ENCODE results near the gene KCTD19. TPM values are rescaled to one million over a fixed set of nuclear protein-coding genes. Genes with fewer than 3 reads are reported as not detected.

The KCTD19 gene
- total RNA-seq, 1 experiment from 2014 or later, result not detected

GRCh38 chr16:67299269-67299668, 27.3 kb downstream of the KCTD19 start:
- Histone ChIP-seq H3K4me2 (ENCODE audit: low read depth, low read length, poor library complexity, severe bottlenecking) (no peak overlapping the region), H2AFZ (ENCODE audit: low read length) (no peak overlapping the region), H3K9me3 (ENCODE audit: low read length) (no peaks in the 10 kb centered on the region), H3K4me3 (ENCODE audit: low read length) (no peak overlapping the region), H3K27me3 (ENCODE audit: low read length) (no peaks in the 10 kb centered on the region), H3K9ac (ENCODE audit: low read length) (no peak overlapping the region), H3K4me1 (ENCODE audit: low read length) (no peaks in the 10 kb centered on the region), H3K79me2 (ENCODE audit: low read length) (no peaks in the 10 kb centered on the region), H3K27ac (ENCODE audit: low read length) (no peak overlapping the region), H4K20me1 (ENCODE audit: insufficient read depth, low read depth, low read length) (no peaks in the 10 kb centered on the region), H3K36me3 (ENCODE audit: insufficient read depth, low read length) (no peaks in the 10 kb centered on the region), H3K9me2 (replicated peaks; ENCODE audit: insufficient read depth, low read length) (no peaks in the 10 kb centered on the region)
- DNase-seq, result no peak

DNA sequence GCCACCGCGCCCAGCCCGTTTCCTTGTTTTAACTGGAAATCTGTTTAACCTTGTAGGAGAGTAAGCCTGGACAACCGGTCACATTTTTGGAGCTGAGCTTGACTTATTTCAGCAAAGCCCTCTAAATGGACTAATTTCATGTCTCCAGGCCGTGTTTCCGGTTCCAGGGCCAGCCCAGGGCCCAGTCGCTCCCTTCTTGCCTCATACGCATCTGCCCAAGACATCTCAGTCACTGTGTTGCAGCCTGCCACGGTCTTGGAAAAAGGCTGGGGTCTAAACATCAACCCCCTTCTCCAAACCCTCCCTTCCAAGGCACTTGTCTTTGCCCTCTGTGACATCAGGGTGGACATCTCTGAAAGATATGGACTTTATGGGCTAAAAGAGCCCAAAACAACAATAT, 28.3 kb downstream of the KCTD19 start:
- Histone ChIP-seq H2AFZ (ENCODE audit: low read length) (no peak overlapping the region), H4K20me1 (ENCODE audit: insufficient read depth, low read depth, low read length) (no peaks in the 10 kb centered on the region), H3K4me1 (ENCODE audit: low read length) (no peaks in the 10 kb centered on the region), H3K4me3 (ENCODE audit: low read length) (no peak overlapping the region), H3K9ac (ENCODE audit: low read length) (no peak overlapping the region), H3K79me2 (ENCODE audit: low read length) (no peaks in the 10 kb centered on the region), H3K36me3 (ENCODE audit: insufficient read depth, low read length) (no peaks in the 10 kb centered on the region), H3K9me3 (ENCODE audit: low read length) (no peaks in the 10 kb centered on the region), H3K27ac (ENCODE audit: low read length) (no peak overlapping the region), H3K27me3 (ENCODE audit: low read length) (no peaks in the 10 kb centered on the region; the same call in 1 of the 2 replicates), H3K9me2 (replicated peaks; ENCODE audit: insufficient read depth, low read length) (no peaks in the 10 kb centered on the region), H3K4me2 (ENCODE audit: low read depth, low read length, poor library complexity, severe bottlenecking) (no peak overlapping the region)
- DNase-seq, result no peak

DNA sequence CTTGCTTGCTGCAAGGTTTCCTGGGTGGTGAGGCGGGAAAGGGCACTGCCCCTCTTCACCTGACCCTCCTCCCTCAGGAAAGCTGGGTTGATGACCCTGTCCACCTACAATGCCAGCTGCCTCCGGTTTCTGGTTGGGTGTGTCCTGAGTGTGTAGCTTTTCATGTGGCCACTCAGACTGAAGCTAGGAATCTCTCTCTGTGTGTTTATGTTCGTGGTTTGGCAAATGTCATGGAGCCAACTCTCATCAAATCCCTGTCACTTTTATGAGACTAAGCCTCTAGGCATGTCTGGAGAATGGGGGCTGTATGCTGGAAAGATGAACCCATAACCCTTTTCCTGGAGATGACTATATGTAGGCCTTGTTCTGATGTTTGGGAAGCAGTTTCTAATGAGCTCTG, 30.1 kb downstream of the KCTD19 start:
- Histone ChIP-seq H2AFZ (ENCODE audit: low read length) (no peak overlapping the region), H3K4me1 (ENCODE audit: low read length) (no peaks in the 10 kb centered on the region), H3K4me3 (ENCODE audit: low read length) (no peak overlapping the region), H3K9me3 (ENCODE audit: low read length) (no peaks in the 10 kb centered on the region), H3K27me3 (ENCODE audit: low read length) (no peaks in the 10 kb centered on the region; the same call in 1 of the 2 replicates), H3K36me3 (ENCODE audit: insufficient read depth, low read length) (no peaks in the 10 kb centered on the region), H3K27ac (ENCODE audit: low read length) (no peak overlapping the region), H4K20me1 (ENCODE audit: insufficient read depth, low read depth, low read length) (no peaks in the 10 kb centered on the region), H3K79me2 (ENCODE audit: low read length) (no peaks in the 10 kb centered on the region), H3K9ac (ENCODE audit: low read length) (no peak overlapping the region), H3K4me2 (ENCODE audit: low read depth, low read length, poor library complexity, severe bottlenecking) (no peak overlapping the region), H3K9me2 (replicated peaks; ENCODE audit: insufficient read depth, low read length) (no peaks in the 10 kb centered on the region)
- no peak for DNase-seq

DNA sequence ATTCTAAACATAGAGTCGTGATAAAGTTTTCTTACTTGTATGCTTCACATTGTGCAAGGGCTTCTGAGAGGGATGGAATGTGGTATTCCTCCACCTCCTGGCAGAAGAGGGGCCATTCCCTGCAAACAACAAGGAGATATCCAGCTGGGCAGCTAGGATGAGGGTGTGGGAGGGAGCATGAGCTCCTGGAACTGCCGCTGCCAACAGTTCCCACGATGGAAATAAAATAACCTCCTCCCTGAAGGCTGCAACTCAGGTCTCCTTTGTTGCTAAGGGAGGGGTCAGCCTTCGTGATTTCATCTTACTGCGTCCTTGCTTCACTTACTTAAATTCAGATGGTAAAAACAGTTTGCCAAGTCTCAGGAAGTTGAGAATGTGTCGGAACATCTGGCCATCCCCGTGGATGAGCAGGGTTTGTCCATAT, 31.6 kb downstream of the KCTD19 start:
- no peak for DNase-seq
- no peak overlapping the region for H2AFZ ChIP-seq (ENCODE audit: low read length)
- no peak overlapping the region for H3K4me2 ChIP-seq (ENCODE audit: low read depth, low read length, poor library complexity, severe bottlenecking)
- H3K9ac ChIP-seq (ENCODE audit: low read length), result no peak overlapping the region
- H3K27me3 ChIP-seq (ENCODE audit: low read length), result no peaks in the 10 kb centered on the region; the same call in 1 of the 2 replicates
- H3K36me3 ChIP-seq (ENCODE audit: insufficient read depth, low read length), result no peaks in the 10 kb centered on the region
- no peaks in the 10 kb centered on the region for H3K9me2 ChIP-seq (replicated peaks; ENCODE audit: insufficient read depth, low read length)
- H3K79me2 ChIP-seq (ENCODE audit: low read length), result no peaks in the 10 kb centered on the region
- H3K4me1 ChIP-seq (ENCODE audit: low read length), result no peaks in the 10 kb centered on the region
- no peak overlapping the region for H3K4me3 ChIP-seq (ENCODE audit: low read length)
- no peaks in the 10 kb centered on the region for H4K20me1 ChIP-seq (ENCODE audit: insufficient read depth, low read depth, low read length)
- no peak overlapping the region for H3K27ac ChIP-seq (ENCODE audit: low read length)
- no peaks in the 10 kb centered on the region for H3K9me3 ChIP-seq (ENCODE audit: low read length)

DNA sequence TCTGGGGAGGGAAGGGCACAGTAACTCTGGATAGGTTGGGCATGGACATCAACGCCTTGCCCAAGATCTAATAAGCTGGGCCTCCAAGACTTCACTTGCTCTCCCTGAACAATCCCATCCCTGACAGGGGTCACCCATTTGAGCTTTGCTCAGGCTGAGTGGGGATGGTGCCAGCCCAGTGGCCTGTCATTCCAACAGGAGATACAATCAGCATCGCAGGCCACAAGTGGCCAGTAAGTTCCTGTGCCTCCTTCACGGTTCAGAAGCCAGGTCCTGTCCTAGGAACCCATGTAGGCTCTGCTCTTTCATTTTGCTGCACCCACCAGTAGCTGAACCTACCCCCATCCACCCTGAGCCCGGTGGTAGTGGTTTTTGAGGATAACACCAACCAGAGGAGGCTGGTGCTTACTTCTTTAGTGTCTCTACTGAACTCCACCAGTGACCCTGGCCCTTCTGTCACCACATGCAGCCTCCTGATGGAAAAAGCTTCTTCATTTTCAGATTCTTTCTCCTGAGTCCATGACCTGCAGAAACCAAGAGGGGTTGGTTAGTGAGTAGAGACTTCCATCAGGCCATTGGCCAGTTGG, 32.3 kb downstream of the KCTD19 start:
- H3K9ac ChIP-seq (ENCODE audit: low read length), result no peak overlapping the region
- H2AFZ ChIP-seq (ENCODE audit: low read length), result no peak overlapping the region
- DNase-seq, result no peak

DNA sequence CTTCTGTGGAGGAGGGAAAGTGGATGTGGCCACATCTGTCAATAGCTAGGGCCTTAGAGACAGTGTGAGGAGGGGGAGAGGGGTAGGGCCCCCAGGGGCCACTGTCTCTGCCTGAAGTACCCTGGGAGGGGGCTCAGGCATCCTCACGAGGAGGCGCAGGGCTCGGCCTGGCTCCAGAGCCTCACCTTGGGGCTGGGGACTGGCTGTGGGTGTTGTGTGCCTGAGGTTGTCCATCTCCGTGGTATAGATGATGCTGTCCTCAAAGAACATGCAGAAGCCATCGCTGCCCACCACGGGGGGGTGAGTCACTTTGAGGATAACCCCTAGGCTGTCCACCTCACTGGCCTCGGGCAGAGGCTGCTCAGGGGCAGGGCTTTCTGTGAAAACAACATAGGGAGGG, 35.1 kb downstream of the KCTD19 start:
- no peaks in the 10 kb centered on the region for H3K4me1 ChIP-seq (ENCODE audit: low read length)
- H2AFZ ChIP-seq (ENCODE audit: low read length), result no peak overlapping the region
- no peaks in the 10 kb centered on the region; the same call in 1 of the 2 replicates for H3K27me3 ChIP-seq (ENCODE audit: low read length)
- no peak overlapping the region for H3K27ac ChIP-seq (ENCODE audit: low read length)
- no peak overlapping the region for H3K4me3 ChIP-seq (ENCODE audit: low read length)
- H3K36me3 ChIP-seq (ENCODE audit: insufficient read depth, low read length), result no peaks in the 10 kb centered on the region
- H4K20me1 ChIP-seq (ENCODE audit: insufficient read depth, low read depth, low read length), result no peaks in the 10 kb centered on the region
- H3K9me3 ChIP-seq (ENCODE audit: low read length), result no peaks in the 10 kb centered on the region
- no peak overlapping the region for H3K4me2 ChIP-seq (ENCODE audit: low read depth, low read length, poor library complexity, severe bottlenecking)
- no peak overlapping the region for H3K9ac ChIP-seq (ENCODE audit: low read length)
- DNase-seq, result no peak
- H3K9me2 ChIP-seq (replicated peaks; ENCODE audit: insufficient read depth, low read length), result no peaks in the 10 kb centered on the region
- H3K79me2 ChIP-seq (ENCODE audit: low read length), result no peaks in the 10 kb centered on the region

More for the DNA sequence above, 32.3 kb downstream of the KCTD19 start:
- Histone ChIP-seq H3K9me3 (ENCODE audit: low read length) (no peaks in the 10 kb centered on the region), H3K79me2 (ENCODE audit: low read length) (no peaks in the 10 kb centered on the region), H4K20me1 (ENCODE audit: insufficient read depth, low read depth, low read length) (no peaks in the 10 kb centered on the region), H3K9me2 (replicated peaks; ENCODE audit: insufficient read depth, low read length) (no peaks in the 10 kb centered on the region), H3K4me1 (ENCODE audit: low read length) (no peaks in the 10 kb centered on the region), H3K4me2 (ENCODE audit: low read depth, low read length, poor library complexity, severe bottlenecking) (no peak overlapping the region), H3K36me3 (ENCODE audit: insufficient read depth, low read length) (no peaks in the 10 kb centered on the region), H3K27me3 (ENCODE audit: low read length) (no peaks in the 10 kb centered on the region; the same call in 1 of the 2 replicates), H3K27ac (ENCODE audit: low read length) (no peak overlapping the region), H3K4me3 (ENCODE audit: low read length) (no peak overlapping the region)

GRCh38 chr16:67287960-67288359, 38.6 kb downstream of the KCTD19 start:
- Histone ChIP-seq H3K27me3 (ENCODE audit: low read length) (no peaks in the 10 kb centered on the region), H3K79me2 (ENCODE audit: low read length) (no peaks in the 10 kb centered on the region), H3K4me2 (ENCODE audit: low read depth, low read length, poor library complexity, severe bottlenecking) (no peak overlapping the region), H3K9me3 (ENCODE audit: low read length) (no peaks in the 10 kb centered on the region), H3K9me2 (replicated peaks; ENCODE audit: insufficient read depth, low read length) (no peaks in the 10 kb centered on the region), H3K36me3 (ENCODE audit: insufficient read depth, low read length) (no peaks in the 10 kb centered on the region), H3K27ac (ENCODE audit: low read length) (no peak overlapping the region), H2AFZ (ENCODE audit: low read length) (no peak overlapping the region), H3K9ac (ENCODE audit: low read length) (no peak overlapping the region), H3K4me1 (ENCODE audit: low read length) (peaks cover 9% of the 10 kb centered on the region), H3K4me3 (ENCODE audit: low read length) (no peak overlapping the region), H4K20me1 (ENCODE audit: insufficient read depth, low read depth, low read length) (no peaks in the 10 kb centered on the region)
- DNase-seq, result no peak

- H3K4me1 ChIP-seq (ENCODE audit: low read length), result peaks cover 9% of the 10 kb centered on the region
- no peak overlapping the region for H3K4me3 ChIP-seq (ENCODE audit: low read length)
- H3K36me3 ChIP-seq (ENCODE audit: insufficient read depth, low read length), result no peaks in the 10 kb centered on the region
- H3K9me3 ChIP-seq (ENCODE audit: low read length), result no peaks in the 10 kb centered on the region
- no peaks in the 10 kb centered on the region for H3K9me2 ChIP-seq (replicated peaks; ENCODE audit: insufficient read depth, low read length)
- no peak overlapping the region for H3K4me2 ChIP-seq (ENCODE audit: low read depth, low read length, poor library complexity, severe bottlenecking)
- no peaks in the 10 kb centered on the region for H3K27me3 ChIP-seq (ENCODE audit: low read length)
- H2AFZ ChIP-seq (ENCODE audit: low read length), result no peak overlapping the region
- no peak overlapping the region for H3K9ac ChIP-seq (ENCODE audit: low read length)
- no peaks in the 10 kb centered on the region for H3K79me2 ChIP-seq (ENCODE audit: low read length)
- no peak for DNase-seq
- no peak overlapping the region for H3K27ac ChIP-seq (ENCODE audit: low read length)
- no peaks in the 10 kb centered on the region for H4K20me1 ChIP-seq (ENCODE audit: insufficient read depth, low read depth, low read length)
Measured at GRCh38 chr16:67286441-67287235, 39.9 kb downstream of the KCTD19 start.

All from Karpas-422 (cell line).